H9 (cell line): Measurements from ENCODE around the gene KLK7. TPM values are rescaled to one million over a fixed set of nuclear protein-coding genes. Genes with fewer than 3 reads are reported as not detected.
A peak's percentile ranks its signal among the peaks of the same experiment; 100 is the strongest.

Source experiments
- DNase-seq: peaks from one replicate; pipeline ENCODE4 v3.0.0-alpha.2; 2017
- H2AFZ ChIP-seq: one replicate; pipeline ENCODE4 v1.6.1; 2013; ENCODE audit warnings: mild to moderate bottlenecking, low read length, control low read depth, moderate library complexity
- H2AK5ac ChIP-seq: 2 replicates; pipeline ENCODE4 v1.6.1; 2013; ENCODE audit warnings: low read length, control low read depth, mixed read lengths; ENCODE audit not compliant: insufficient read length
- H2BK120ac ChIP-seq: one replicate; pipeline ENCODE4 v1.6.1; 2013; ENCODE audit warnings: low read depth, mild to moderate bottlenecking, low read length, control low read depth, inconsistent platforms; ENCODE audit not compliant: poor library complexity, severe bottlenecking
- H2BK12ac ChIP-seq: 2 replicates; pipeline ENCODE4 v1.6.1; 2013; ENCODE audit warnings: low read length, control low read depth, mixed read lengths, low read depth; ENCODE audit not compliant: insufficient read length
- H2BK15ac ChIP-seq: 2 replicates; pipeline ENCODE4 v1.6.1; 2013; ENCODE audit warnings: low read depth, low read length, control low read depth
- H2BK20ac ChIP-seq: one replicate; pipeline ENCODE4 v1.6.1; 2013; ENCODE audit warnings: low read depth, mild to moderate bottlenecking, low read length, control low read depth, inconsistent platforms; ENCODE audit not compliant: poor library complexity, severe bottlenecking
- H2BK5ac ChIP-seq: 2 replicates; pipeline ENCODE4 v1.6.1; 2013; ENCODE audit warnings: low read length, control low read depth, mixed read lengths; ENCODE audit not compliant: insufficient read length
- H3K14ac ChIP-seq: 2 replicates; pipeline ENCODE4 v1.6.1; 2013; ENCODE audit warnings: low read length, control low read depth; ENCODE audit not compliant: insufficient read depth
- H3K18ac ChIP-seq: 2 replicates; pipeline ENCODE4 v1.6.1; 2013; ENCODE audit warnings: low read depth, mild to moderate bottlenecking, mixed read lengths, low read length, control low read depth; ENCODE audit not compliant: insufficient read length
- H3K23ac ChIP-seq: 2 replicates; pipeline ENCODE4 v1.6.1; 2013; ENCODE audit warnings: low read length, control low read depth, mixed read lengths, low read depth; ENCODE audit not compliant: insufficient read length
- H3K23me2 ChIP-seq: 2 replicates; pipeline ENCODE4 v1.6.1; 2013; ENCODE audit warnings: low read depth, mild to moderate bottlenecking, mixed read lengths, low read length, control low read depth; ENCODE audit not compliant: insufficient read length, poor library complexity, severe bottlenecking
- H3K27ac ChIP-seq: 2 replicates; pipeline ENCODE4 v1.5.1; 2013; ENCODE audit warnings: low read length, control low read depth, mixed read lengths, low read depth; ENCODE audit not compliant: insufficient read length
- H3K27me3 ChIP-seq: 2 replicates; pipeline ENCODE4 v1.6.1; 2013; ENCODE audit warnings: low read length, control low read depth, inconsistent platforms; ENCODE audit not compliant: insufficient read depth
- H3K4ac ChIP-seq: 2 replicates; pipeline ENCODE4 v1.6.1; 2013; ENCODE audit warnings: low read depth, mild to moderate bottlenecking, control low read depth, inconsistent platforms, low read length, moderate library complexity
- H3K4me1 ChIP-seq: 2 replicates; pipeline ENCODE4 v1.6.1; 2013; ENCODE audit warnings: low read length, control low read depth, inconsistent platforms; ENCODE audit not compliant: insufficient read depth
- H3K4me2 ChIP-seq: 2 replicates; pipeline ENCODE4 v1.6.1; 2013; ENCODE audit warnings: low read length, control low read depth, mixed read lengths; ENCODE audit not compliant: insufficient read length, insufficient read depth
- H3K56ac ChIP-seq: 2 replicates; pipeline ENCODE4 v1.6.1; 2013; ENCODE audit warnings: low read depth, mild to moderate bottlenecking, mixed read lengths, low read length, control low read depth; ENCODE audit not compliant: insufficient read length
- H3K79me1 ChIP-seq: 2 replicates; pipeline ENCODE4 v1.6.1; 2013; ENCODE audit warnings: low read depth, mild to moderate bottlenecking, moderate library complexity, low read length, control low read depth, inconsistent platforms; ENCODE audit not compliant: insufficient read depth, poor library complexity, severe bottlenecking
- H3K79me2 ChIP-seq: 2 replicates; pipeline ENCODE4 v1.6.1; 2013; ENCODE audit warnings: low read length, control low read depth, inconsistent platforms; ENCODE audit not compliant: insufficient read depth
- H3K9ac ChIP-seq: 2 replicates; pipeline ENCODE4 v1.6.1; 2013; ENCODE audit warnings: low read length, control low read depth, mixed read lengths; ENCODE audit not compliant: insufficient read length; ENCODE audit errors: extremely low read depth
- H3K9me3 ChIP-seq: one replicate; pipeline ENCODE4 v1.6.1; 2013; ENCODE audit warnings: low read depth, low read length, inconsistent platforms; ENCODE audit not compliant: control insufficient read depth
- H3T11ph ChIP-seq: one replicate; pipeline ENCODE4 v1.6.1; 2013; ENCODE audit warnings: mild to moderate bottlenecking, low read length, control low read depth, inconsistent platforms
- H4K20me1 ChIP-seq: one replicate; pipeline ENCODE4 v1.6.1; 2013; ENCODE audit not compliant: control insufficient read depth, insufficient read length, insufficient read depth
- H4K5ac ChIP-seq: 2 replicates; pipeline ENCODE4 v1.6.1; 2013; ENCODE audit warnings: low read depth, mild to moderate bottlenecking, mixed read lengths, low read length, control low read depth; ENCODE audit not compliant: insufficient read length
- H4K8ac ChIP-seq: replicated peaks from 2 replicates; pipeline ENCODE4 v1.6.1; 2013; ENCODE audit warnings: low read length, control low read depth, mixed read lengths, low read depth; ENCODE audit not compliant: insufficient read length
- H4K91ac ChIP-seq: 2 replicates; pipeline ENCODE4 v1.6.1; 2013; ENCODE audit warnings: low read depth, mild to moderate bottlenecking, moderate library complexity, mixed read lengths, low read length, control low read depth; ENCODE audit not compliant: insufficient read length
- H3K27ac Mint-ChIP-seq, 3 experiments: 2 replicates in 2 of 3; 3 replicates in 1 of 3; pipeline ENCODE4 v1.8.0; 2020 to 2021; ENCODE audit warnings: mixed read lengths in 3 of 3, mild to moderate bottlenecking in 1 of 3, moderate library complexity in 1 of 3
- H3K27me3 Mint-ChIP-seq: 2 replicates; pipeline ENCODE4 v1.8.0; 2021; ENCODE audit warnings: low read depth, mild to moderate bottlenecking, moderate library complexity, mixed read lengths
- H3K36me3 Mint-ChIP-seq, 3 experiments: 2 replicates in 2 of 3; 3 replicates in 1 of 3; pipeline ENCODE4 v1.8.0; 2020 to 2021; ENCODE audit warnings: low read depth in 3 of 3, mixed read lengths in 3 of 3; ENCODE audit not compliant: insufficient read depth in 1 of 3
- H3K4me1 Mint-ChIP-seq, 2 experiments: 2 replicates each; pipeline ENCODE4 v1.8.0; 2020; ENCODE audit warnings: mixed read lengths in 2 of 2
- H3K4me3 Mint-ChIP-seq, 2 experiments: 2 replicates in 1 of 2; 3 replicates in 1 of 2; pipeline ENCODE4 v1.8.0; 2020 to 2021; ENCODE audit warnings: mild to moderate bottlenecking in 2 of 2, mixed read lengths in 2 of 2, moderate library complexity in 1 of 2
- H3K9me3 Mint-ChIP-seq, 2 experiments: 2 replicates in 1 of 2; 3 replicates in 1 of 2; pipeline ENCODE4 v1.8.0; 2020; ENCODE audit warnings: mild to moderate bottlenecking in 2 of 2, mixed read lengths in 2 of 2, moderate library complexity in 1 of 2
- WGBS: extraction: QIAGEN DNeasy Blood & Tissue Kit; methylation state at CpG from one replicate; pipeline ENCODE4 v1.1.7; 2013; ENCODE audit warnings: missing lambda C conversion rate, low lambda C conversion rate, mixed read lengths; ENCODE audit not compliant: insufficient read length; ENCODE audit errors: extremely low coverage; 5-methylcytosine and 5-hydroxymethylcytosine counted together
- total RNA-seq: library from RNA; stranded (reverse); gene quantifications from 2 replicates; pipeline ENCODE4 v1.2.1, GENCODE V29; 2021
- TF ChIP-seq, protein P1 (sequence below): fragments of 200-600 bp; sonication (generic); conservative IDR thresholded peaks from 3 replicates; pipeline ENCODE4 v1.8.0; 2021; ENCODE audit warnings: antibody characterized with exemption, mild to moderate bottlenecking

Gene KLK7
- total RNA-seq, 1 experiment from 2014 or later = 0.52 TPM

DNA sequence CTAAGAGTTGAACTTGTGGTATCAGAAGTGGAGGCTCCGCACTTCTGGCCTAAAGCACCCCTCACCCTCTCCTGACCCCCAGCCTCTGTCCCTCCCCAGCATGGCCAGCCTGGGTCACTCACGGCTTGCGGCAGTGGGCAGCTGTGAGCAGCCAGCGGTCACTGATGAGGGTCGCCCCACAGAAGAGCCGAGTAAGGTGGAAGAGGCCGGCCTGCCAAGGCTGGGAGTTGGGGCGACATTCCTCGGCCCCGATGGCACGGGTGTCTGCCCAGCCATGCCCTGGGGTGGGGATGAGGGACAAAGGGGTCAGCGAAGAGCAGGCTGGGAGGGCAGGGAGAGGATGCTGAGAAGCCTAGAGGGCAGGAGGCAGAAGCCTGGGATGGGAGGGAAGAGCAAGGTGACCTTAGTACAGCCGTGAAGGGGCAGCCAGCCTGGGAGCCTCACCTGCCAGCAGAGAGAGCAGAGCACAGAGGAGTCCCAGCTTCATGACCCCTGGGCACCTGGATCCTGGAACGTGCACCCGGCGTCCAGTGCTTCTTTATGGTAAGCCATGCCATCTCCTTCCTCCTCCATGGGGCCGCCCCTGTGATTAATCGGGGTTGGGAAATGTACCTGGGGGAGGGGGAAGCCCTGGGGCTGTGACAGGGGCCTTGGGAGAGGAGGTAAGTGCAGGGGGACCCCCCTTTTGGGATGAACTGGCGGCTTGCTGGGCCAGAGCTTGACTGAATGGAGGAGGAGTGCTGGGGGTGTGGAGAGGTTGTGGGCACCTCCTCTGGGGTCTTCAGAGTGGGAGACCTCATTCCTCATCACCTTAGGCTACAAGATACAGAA lies 25.6 kb upstream of the KLK7 start:
- Histone ChIP-seq H2BK12ac (no peak overlapping the region), H2BK15ac (no peak overlapping the region), H3K18ac (no peak overlapping the region), H4K8ac (no peak overlapping the region), H3K23ac (no peak overlapping the region), H4K20me1 (no peaks in the 10 kb centered on the region), H2BK120ac (no peak overlapping the region), H3K14ac (peak overlapping the region; percentile 36; the same call in 1 of the 2 replicates), H3K4me2 (no peak overlapping the region), H4K5ac (no peak overlapping the region), H3K27ac (no peak overlapping the region), H3K9ac (no peak overlapping the region), H2AFZ (no peak overlapping the region), H3K79me2 (no peaks in the 10 kb centered on the region), H3K79me1 (no peaks in the 10 kb centered on the region), H3K4me1 (no peaks in the 10 kb centered on the region), H3K4ac (no peak overlapping the region), H2BK5ac (no peak overlapping the region), H4K91ac (no peak overlapping the region), H3K9me3 (no peaks in the 10 kb centered on the region), H2BK20ac (no peak overlapping the region), H3T11ph (no peak overlapping the region), H3K56ac (no peak overlapping the region), H2AK5ac (no peak overlapping the region), H3K27me3 (no peaks in the 10 kb centered on the region), H3K23me2 (peaks cover 3% of the 10 kb centered on the region)
- Mint-ChIP-seq H3K27ac (no peak overlapping the region), H3K36me3 (no peaks in the 10 kb centered on the region), H3K4me1 (peaks cover 3 to 6% of the 10 kb centered on the region in 2 experiments; a peak in 3 of 4 replicates), H3K9me3 (no peaks in the 10 kb centered on the region), H3K4me3 (no peak overlapping the region), H3K27me3 (peaks cover 51% of the 10 kb centered on the region)
- WGBS = no CpG with 5 or more reads among the region's 19 CpGs
- TF ChIP-seq, protein P1, sequence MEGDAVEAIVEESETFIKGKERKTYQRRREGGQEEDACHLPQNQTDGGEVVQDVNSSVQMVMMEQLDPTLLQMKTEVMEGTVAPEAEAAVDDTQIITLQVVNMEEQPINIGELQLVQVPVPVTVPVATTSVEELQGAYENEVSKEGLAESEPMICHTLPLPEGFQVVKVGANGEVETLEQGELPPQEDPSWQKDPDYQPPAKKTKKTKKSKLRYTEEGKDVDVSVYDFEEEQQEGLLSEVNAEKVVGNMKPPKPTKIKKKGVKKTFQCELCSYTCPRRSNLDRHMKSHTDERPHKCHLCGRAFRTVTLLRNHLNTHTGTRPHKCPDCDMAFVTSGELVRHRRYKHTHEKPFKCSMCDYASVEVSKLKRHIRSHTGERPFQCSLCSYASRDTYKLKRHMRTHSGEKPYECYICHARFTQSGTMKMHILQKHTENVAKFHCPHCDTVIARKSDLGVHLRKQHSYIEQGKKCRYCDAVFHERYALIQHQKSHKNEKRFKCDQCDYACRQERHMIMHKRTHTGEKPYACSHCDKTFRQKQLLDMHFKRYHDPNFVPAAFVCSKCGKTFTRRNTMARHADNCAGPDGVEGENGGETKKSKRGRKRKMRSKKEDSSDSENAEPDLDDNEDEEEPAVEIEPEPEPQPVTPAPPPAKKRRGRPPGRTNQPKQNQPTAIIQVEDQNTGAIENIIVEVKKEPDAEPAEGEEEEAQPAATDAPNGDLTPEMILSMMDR = no peak
- no peak for DNase-seq
